ENCODE results near the gene PSMD7. TPM values are rescaled to one million over a fixed set of nuclear protein-coding genes. Genes with fewer than 3 reads are reported as not detected.

The PSMD7 gene
- total RNA-seq, 4 donors from 2014 or later = 44.9 to 80.4 (median 62.3) TPM

GRCh38 chr16:74290356-74290755, 6.3 kb upstream of the PSMD7 start:
- intact Hi-C loops (cut with DNase I) = no loop called here
- no peaks in the 10 kb centered on the region for H3K36me3 ChIP-seq
- TF ChIP-seq POLR2A (IDR thresholded peaks at IDR 0.05) (no peak), CTCF (IDR thresholded peaks at IDR 0.05) (no peak)

GRCh38 chr16:74291176-74291575, 5.4 kb upstream of the PSMD7 start:
- H3K9me3 ChIP-seq = no peaks in the 10 kb centered on the region
- no peak overlapping the region for H3K27ac ChIP-seq
- no peak for DNase-seq
- no peaks in the 10 kb centered on the region for H3K27me3 ChIP-seq
- H3K4me3 ChIP-seq (replicated peaks in 1 of 3) = no peak overlapping the region
- 83 to 87% methylated on average over 5 of the region's 5 CpGs for WGBS, 2 donors
- H3K36me3 ChIP-seq = no peaks in the 10 kb centered on the region
- H3K4me1 ChIP-seq = peaks cover 6% of the 10 kb centered on the region in 2 donors
- TF ChIP-seq POLR2A (IDR thresholded peaks at IDR 0.05) (no peak), CTCF (IDR thresholded peaks at IDR 0.05) (no peak)
- intact Hi-C loops (cut with DNase I) = no loop called here

More at GRCh38 chr16:74290356-74290755, 6.3 kb upstream of the PSMD7 start:
- Histone ChIP-seq H3K27ac (no peak overlapping the region), H3K4me1 (peaks cover under 1 to 2% of the 10 kb centered on the region in 2 donors), H3K9me3 (no peaks in the 10 kb centered on the region), H3K4me3 (replicated peaks in 1 of 3) (no peak overlapping the region), H3K27me3 (no peaks in the 10 kb centered on the region)
- DNase-seq = no peak

- no peaks in the 10 kb centered on the region for H3K27me3 ChIP-seq
- intact Hi-C loops (cut with DNase I) = no loop called here
- H3K4me1 ChIP-seq = peaks cover 6% of the 10 kb centered on the region in 2 donors
- H3K27ac ChIP-seq = no peak overlapping the region
- TF ChIP-seq CTCF (IDR thresholded peaks at IDR 0.05) (no peak), POLR2A (IDR thresholded peaks at IDR 0.05) (no peak)
- no peak for DNase-seq
- no peaks in the 10 kb centered on the region for H3K9me3 ChIP-seq
- H3K4me3 ChIP-seq (replicated peaks in 1 of 3) = no peak overlapping the region
- no peaks in the 10 kb centered on the region for H3K36me3 ChIP-seq
- 90 to 97% methylated on average over 1 of the region's 1 CpG for WGBS, 2 donors
These were observed 4.9 kb upstream of the PSMD7 start for GRCh38 chr16:74291577-74292208.

GRCh38 chr16:74296104-74296431, 546 bp upstream of the PSMD7 start:
- no peak for DNase-seq
- 1 to 2% methylated on average over 9 of the region's 9 CpGs for WGBS, 2 donors
- Histone ChIP-seq H3K36me3 (peaks cover 5 to 11% of the 10 kb centered on the region in 2 donors), H3K4me3 (replicated peaks in 1 of 3) (peak overlapping the region; percentile 76 to 99 (median 81)), H3K4me1 (peaks cover 17 to 22% of the 10 kb centered on the region in 2 donors), H3K27me3 (no peaks in the 10 kb centered on the region), H3K9me3 (no peaks in the 10 kb centered on the region), H3K27ac (peak overlapping the region; percentile 91 to 94 (median 91))
- intact Hi-C loops (cut with DNase I) = no loop called here
- TF ChIP-seq POLR2A (IDR thresholded peaks at IDR 0.05) (no peak), CTCF (IDR thresholded peaks at IDR 0.05) (no peak)

- peak overlapping the region; percentile 91 to 94 (median 91) for H3K27ac ChIP-seq
- no peaks in the 10 kb centered on the region for H3K9me3 ChIP-seq
- H3K36me3 ChIP-seq = peaks cover 16 to 23% of the 10 kb centered on the region in 2 donors
- TF ChIP-seq POLR2A (IDR thresholded peaks at IDR 0.05) (no peak), CTCF (IDR thresholded peaks at IDR 0.05) (no peak)
- H3K4me1 ChIP-seq = peaks cover 17 to 22% of the 10 kb centered on the region in 2 donors
- peak overlapping the region; percentile 76 to 99 (median 81) for H3K4me3 ChIP-seq (replicated peaks in 1 of 3)
- intact Hi-C loops (cut with DNase I) = no loop called here
- 0% methylated on average over 21 to 27 of the region's 27 CpGs for WGBS, 2 donors
- DNase-seq = peak in 1 of 2 donors; percentile 16
- H3K27me3 ChIP-seq = no peaks in the 10 kb centered on the region
These were observed 591 bp downstream of the PSMD7 start for GRCh38 chr16:74297145-74297665.
